ENCODE results near the gene ZNF335. TPM values are rescaled to one million over a fixed set of nuclear protein-coding genes. Genes with fewer than 3 reads are reported as not detected.

The ZNF335 gene
- total and polyA plus RNA-seq, 2 of the 13 experiments (the other 11 are each of a cell fraction or from before 2014, with no cell fraction given), result 9.7 to 13.7 TPM

GRCh38 chr20:45971425-45971674 lies 653 bp downstream of the ZNF335 start (continued):
- TF ChIP-seq ZNF503 (CRISPR knock-in tag; IDR thresholded peaks at IDR 0.05) (peak; percentile 22; the same call in 1 of the 2 replicates), ZNF33B (CRISPR knock-in tag; IDR thresholded peaks at IDR 0.05) (no peak), SYNCRIP (IDR thresholded peaks at IDR 0.05; ENCODE audit: insufficient read depth, low read depth, low read length) (no peak), MEF2D (CRISPR knock-in tag; IDR thresholded peaks at IDR 0.05) (no peak), ZNF350 (CRISPR knock-in tag; IDR thresholded peaks at IDR 0.05; ENCODE audit: borderline replicate concordance, low read depth) (no peak), EEA1 (CRISPR knock-in tag; IDR thresholded peaks at IDR 0.05; ENCODE audit: borderline replicate concordance) (peak; percentile 25; the same call in 1 of the 2 replicates), GRHL1 (CRISPR knock-in tag; conservative IDR thresholded peaks at IDR 0.05) (no peak), ZSCAN22 (CRISPR knock-in tag; IDR thresholded peaks at IDR 0.05) (no peak), TBP (CRISPR knock-in tag; IDR thresholded peaks at IDR 0.05) (no peak), SALL1 (CRISPR knock-in tag; IDR thresholded peaks at IDR 0.05) (no peak; the same call in 1 of the 2 replicates), CC2D1A (CRISPR knock-in tag; IDR thresholded peaks at IDR 0.05) (no peak), ATM (IDR thresholded peaks at IDR 0.05; ENCODE audit: borderline replicate concordance) (no peak), NFKB2 (CRISPR knock-in tag; IDR thresholded peaks at IDR 0.05; ENCODE audit: borderline replicate concordance) (no peak), ZBTB42 (CRISPR knock-in tag; IDR thresholded peaks at IDR 0.05) (no peak), TFAP4 (IDR thresholded peaks at IDR 0.05; ENCODE audit: borderline replicate concordance, low read depth) (no peak), TEF (CRISPR knock-in tag; IDR thresholded peaks at IDR 0.05) (no peak), TIGD3 (CRISPR knock-in tag; IDR thresholded peaks at IDR 0.05; ENCODE audit: borderline replicate concordance) (no peak), JUN (CRISPR knock-in tag; IDR thresholded peaks at IDR 0.05) (no peak), POGZ (CRISPR knock-in tag; IDR thresholded peaks at IDR 0.05) (no peak; the same call in 1 of the 2 replicates), BATF2 (CRISPR knock-in tag; IDR thresholded peaks at IDR 0.05) (peak; percentile 58; the same call in 1 of the 2 replicates), HDAC6 (IDR thresholded peaks at IDR 0.05; ENCODE audit: low read depth, low read length) (no peak), MXI1 (IDR thresholded peaks at IDR 0.05; ENCODE audit: borderline replicate concordance, low read depth, low read length) (no peak), ZNF773 (CRISPR knock-in tag; IDR thresholded peaks at IDR 0.05; ENCODE audit: borderline replicate concordance) (no peak), IKZF1 (IDR thresholded peaks at IDR 0.05) (no peak), NR2F2 (IDR thresholded peaks at IDR 0.05; ENCODE audit: borderline replicate concordance, low read depth) (0 out of 2 replicates have a peak, but pooled peaks have one; percentile 66), IKZF4 (CRISPR knock-in tag; IDR thresholded peaks at IDR 0.05; ENCODE audit: borderline replicate concordance, low read depth, not compliant biosample characterization) (no peak)

All from HepG2 (cell line).